GM19240 (cell line): ENCODE measurements around the gene PRR36.

ENCODE experiments used
- DNase-seq: peaks from one replicate; pipeline ENCODE4 v3.0.0; 2011; ENCODE audit warnings: low spot score; ENCODE audit not compliant: insufficient read length

PRR36 gene

GRCh38 chr19:7820588-7820987, 53.6 kb downstream of the PRR36 start:
- no peak for DNase-seq

- DNase-seq: no peak
These were observed 54.9 kb downstream of the PRR36 start for GRCh38 chr19:7819337-7819736.

- no peak for DNase-seq
These were observed 55.4 kb downstream of the PRR36 start for GRCh38 chr19:7818806-7819205.
